ENCODE data around the gene SLC38A2.

The SLC38A2 gene

DNA sequence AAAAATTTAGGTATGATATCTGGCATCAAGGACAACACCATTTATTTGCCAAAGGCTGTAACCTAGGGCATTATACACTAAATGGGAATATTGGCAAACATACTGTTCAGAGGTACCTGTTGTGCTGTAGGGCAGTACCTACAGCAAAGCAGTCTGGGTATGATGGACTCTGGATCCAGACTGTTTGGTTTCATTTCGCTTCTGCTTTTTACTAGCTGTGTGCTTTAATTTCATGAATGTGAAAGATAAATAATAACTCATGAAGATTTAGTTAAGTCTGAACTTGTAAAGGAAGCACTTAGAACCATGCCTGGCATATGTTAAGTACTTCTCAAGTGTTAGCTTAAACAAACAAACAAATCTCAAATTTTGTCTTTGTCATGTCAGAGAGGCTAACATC is 17.7 kb upstream of the SLC38A2 start:
- TF ChIP-seq, protein P1, sequence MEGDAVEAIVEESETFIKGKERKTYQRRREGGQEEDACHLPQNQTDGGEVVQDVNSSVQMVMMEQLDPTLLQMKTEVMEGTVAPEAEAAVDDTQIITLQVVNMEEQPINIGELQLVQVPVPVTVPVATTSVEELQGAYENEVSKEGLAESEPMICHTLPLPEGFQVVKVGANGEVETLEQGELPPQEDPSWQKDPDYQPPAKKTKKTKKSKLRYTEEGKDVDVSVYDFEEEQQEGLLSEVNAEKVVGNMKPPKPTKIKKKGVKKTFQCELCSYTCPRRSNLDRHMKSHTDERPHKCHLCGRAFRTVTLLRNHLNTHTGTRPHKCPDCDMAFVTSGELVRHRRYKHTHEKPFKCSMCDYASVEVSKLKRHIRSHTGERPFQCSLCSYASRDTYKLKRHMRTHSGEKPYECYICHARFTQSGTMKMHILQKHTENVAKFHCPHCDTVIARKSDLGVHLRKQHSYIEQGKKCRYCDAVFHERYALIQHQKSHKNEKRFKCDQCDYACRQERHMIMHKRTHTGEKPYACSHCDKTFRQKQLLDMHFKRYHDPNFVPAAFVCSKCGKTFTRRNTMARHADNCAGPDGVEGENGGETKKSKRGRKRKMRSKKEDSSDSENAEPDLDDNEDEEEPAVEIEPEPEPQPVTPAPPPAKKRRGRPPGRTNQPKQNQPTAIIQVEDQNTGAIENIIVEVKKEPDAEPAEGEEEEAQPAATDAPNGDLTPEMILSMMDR (IDR thresholded peaks at IDR 0.05), result no peak

DNA sequence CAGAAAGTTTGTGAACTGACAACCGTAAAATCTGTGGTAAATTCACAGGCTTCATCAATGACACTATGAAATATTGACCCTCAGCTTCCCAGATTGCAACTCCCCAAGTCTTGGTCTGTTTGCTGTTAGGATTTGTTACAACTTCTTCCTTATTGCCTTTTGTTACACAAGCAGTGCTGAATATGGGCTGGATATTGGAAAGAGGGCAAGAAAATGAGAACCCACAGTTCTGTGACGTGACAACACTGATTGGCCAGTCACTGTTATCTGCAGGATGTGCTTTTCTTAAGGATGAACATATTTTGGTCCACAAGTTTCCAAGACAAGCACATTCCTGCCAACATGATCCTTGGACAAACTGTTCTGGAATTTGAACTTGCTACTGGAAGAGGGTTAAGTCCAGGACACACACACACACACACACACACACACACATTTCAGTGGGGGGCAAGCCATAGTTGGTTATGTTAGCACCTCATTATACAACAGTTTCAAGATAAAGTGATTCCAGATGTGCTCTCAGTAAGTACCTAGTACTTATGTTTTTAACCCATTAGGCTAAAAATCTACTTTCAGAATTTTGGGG is 16.6 kb upstream of the SLC38A2 start:
- TF ChIP-seq, protein P1 (IDR thresholded peaks at IDR 0.05), result no peak

DNA sequence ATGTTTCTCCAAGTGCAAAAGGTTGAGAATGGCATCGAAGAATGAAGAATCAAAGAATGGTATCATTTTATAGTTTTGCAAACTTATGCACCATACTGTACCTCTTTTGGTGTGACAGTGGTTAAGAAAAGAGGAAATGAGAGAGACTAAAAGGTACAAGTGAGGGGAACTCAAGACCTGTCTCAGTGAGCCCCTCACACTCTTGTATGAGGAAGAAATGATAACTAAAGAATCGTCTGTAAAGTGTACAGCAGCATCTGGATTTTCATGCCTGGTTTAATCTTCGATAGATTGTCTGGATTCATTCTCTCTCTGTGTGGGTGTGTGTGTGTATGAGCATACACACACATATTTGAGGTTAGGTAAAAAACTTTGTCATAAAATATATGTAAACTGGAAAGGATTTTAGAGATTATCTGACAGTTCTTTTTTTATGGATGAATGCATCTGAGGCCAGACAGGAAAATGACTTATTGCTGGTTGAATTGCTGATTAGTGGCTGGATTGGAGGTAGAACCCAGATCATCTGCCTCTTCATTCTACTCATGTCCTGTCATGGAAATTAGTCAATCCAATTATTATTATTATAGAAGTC is 16.0 kb upstream of the SLC38A2 start:
- TF ChIP-seq, protein P1 (IDR thresholded peaks at IDR 0.05), result no peak

DNA sequence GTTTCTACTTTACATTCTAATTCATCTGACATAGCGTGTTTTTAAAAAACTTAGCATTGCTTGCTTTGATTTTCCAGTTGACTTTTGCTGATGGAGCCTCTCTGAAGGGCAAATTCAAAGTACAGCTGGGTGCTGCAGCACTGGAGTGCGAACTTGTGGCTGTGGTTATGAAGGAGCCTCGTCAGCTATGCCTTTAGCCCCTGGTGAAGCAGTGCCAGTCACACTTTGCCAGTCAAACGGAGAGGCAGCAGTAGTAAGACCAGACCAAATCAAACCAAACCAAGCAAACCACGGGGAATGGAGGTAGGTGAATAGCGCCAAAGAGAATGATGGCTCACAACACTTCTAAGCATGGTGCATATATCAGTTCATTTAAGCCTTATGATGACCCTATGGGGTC is 15.1 kb upstream of the SLC38A2 start:
- TF ChIP-seq, protein P1 (IDR thresholded peaks at IDR 0.05), result no peak

DNA sequence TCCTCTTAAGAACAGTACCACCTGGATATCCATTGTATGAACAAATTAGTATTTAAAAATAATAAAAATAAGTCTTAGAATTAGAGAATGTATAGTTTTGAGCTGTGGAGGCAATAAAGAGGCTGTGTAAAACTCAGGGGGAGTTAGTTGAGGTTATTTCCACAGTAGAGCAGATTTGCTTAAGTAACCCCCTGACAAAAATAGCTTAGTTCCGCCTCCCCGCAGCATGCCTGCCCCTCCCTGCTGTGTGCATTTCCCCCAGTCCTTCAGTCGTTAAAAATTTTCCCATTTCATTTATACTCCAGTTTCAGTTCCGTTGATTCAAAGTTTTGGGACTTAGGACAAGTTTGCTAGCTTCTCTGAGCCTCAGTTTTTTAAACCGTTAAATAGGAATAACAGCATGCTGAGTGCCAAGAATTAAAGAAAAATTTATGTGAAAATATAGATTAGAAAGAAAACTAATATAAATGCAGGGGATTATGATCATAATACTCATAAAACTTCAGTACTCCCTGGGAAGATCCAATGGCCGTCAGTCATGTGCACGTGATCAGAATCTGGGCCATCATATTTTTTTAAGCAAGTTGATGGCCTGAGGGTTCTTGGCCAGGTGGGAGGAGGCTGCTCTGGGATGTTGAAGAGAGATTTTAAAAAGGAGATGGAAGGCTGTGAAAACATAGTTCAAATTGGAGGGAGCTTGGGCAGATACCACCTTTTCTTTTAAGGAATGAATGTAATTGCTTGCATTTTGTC is 14.5 kb upstream of the SLC38A2 start:
- TF ChIP-seq, protein P1 (IDR thresholded peaks at IDR 0.05), result no peak

DNA sequence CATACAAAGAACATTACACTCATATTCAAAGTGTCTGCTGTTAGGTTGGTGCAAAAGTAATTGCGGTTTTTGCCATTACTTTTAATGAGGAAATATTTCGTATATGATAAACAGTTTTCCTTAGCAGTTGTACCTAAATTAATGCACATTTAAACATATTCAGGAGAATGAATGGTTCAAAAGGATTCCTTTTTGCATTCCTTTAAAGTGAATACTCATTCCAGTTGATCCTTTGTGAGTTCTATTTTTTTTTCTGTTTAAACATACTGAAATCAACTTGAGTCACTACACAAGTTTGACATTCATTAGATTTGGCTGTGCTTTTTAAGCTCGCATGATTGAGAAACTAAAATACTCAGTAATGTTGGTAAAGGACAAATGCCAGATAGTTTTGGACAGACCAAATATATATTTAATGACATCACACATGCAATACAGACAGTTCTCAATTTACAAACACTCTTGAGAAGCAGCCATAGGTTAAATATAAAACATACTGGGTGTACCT is 13.8 kb upstream of the SLC38A2 start:
- TF ChIP-seq, protein P1 (IDR thresholded peaks at IDR 0.05), result no peak

DNA sequence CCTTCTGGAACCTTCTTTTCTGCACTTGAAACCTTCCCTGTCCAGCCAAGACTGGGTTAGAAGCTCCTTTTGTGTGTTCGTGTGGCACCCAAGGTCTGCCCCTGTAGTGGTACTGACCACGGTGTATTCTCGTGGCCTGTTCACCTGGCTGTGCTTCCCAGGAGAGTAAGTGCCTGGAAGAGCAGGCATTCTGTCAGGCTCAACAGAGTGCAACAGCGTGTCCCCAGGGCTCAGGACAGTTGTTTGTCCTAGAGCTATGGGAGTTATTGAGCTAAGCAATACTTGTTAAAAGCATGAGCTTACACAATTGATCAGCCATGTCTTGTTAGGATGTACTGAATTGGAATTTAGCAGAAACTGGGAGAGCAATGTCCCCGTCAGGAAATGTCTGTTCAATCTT is 12.9 kb upstream of the SLC38A2 start:
- TF ChIP-seq, protein P1 (IDR thresholded peaks at IDR 0.05), result no peak
